ENCODE results near the gene CFAP61. TPM values are rescaled to one million over a fixed set of nuclear protein-coding genes. Genes with fewer than 3 reads are reported as not detected.

Gene CFAP61
- polyA plus RNA-seq, 1 of the 3 experiments (the other 2 are of a cell fraction): 0.26 TPM

DNA sequence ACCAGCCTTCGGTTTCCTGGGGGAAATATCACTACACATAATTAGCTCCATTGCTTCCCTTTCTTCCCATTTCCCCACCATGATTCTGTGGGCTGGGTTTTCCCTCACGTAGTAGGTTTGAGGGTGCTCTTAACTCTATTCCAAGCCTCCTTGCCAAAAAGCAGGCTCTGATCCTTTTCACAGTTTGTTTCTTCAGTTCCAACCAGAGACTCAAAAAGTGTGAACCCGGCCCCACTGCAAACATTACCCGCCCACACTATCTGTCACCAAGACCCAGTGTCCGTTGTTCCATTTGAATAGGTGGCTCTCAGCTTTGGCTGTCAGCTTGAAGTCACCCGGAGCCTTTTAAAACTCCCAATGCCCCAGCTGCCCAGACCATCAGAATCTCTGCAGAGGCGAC is 47.0 kb upstream of the CFAP61 start:
- no peak overlapping the region for H3K27ac ChIP-seq (ENCODE audit: low read depth in 2 of 2, low read length in 1 of 2)
- no peak overlapping the region for H3K4me2 ChIP-seq
- no peak overlapping the region for H3K9ac ChIP-seq
- POLR2A ChIA-PET: no interaction called here
- peaks cover under 1% of the 10 kb centered on the region for H3F3A ChIP-seq (replicated peaks; ENCODE audit: insufficient read depth)
- 93% methylated on average over 7 of the region's 7 CpGs for WGBS (ENCODE audit: low lambda C conversion rate)
- H4K20me1 ChIP-seq (ENCODE audit: insufficient read depth): no peaks in the 10 kb centered on the region
- no peak overlapping the region for H3K4me3 ChIP-seq (ENCODE audit: low read depth in 2 of 2, low read length in 1 of 2)
- no peaks in the 10 kb centered on the region for H3K9me2 ChIP-seq
- no peak overlapping the region for H2AFZ ChIP-seq (ENCODE audit: low read depth)
- no peak for DNase-seq
- peaks cover 2 to 12% of the 10 kb centered on the region in 2 experiments; a peak in 2 of 4 replicates for H3K4me1 ChIP-seq (ENCODE audit: control insufficient read depth in 1 of 2, insufficient read depth in 2 of 2, low read depth in 1 of 2, low read length in 1 of 2)
- peaks cover 0 to 3% of the 10 kb centered on the region in 2 experiments for H3K36me3 ChIP-seq (replicated peaks in 1 of 2; ENCODE audit: control insufficient read depth in 1 of 2, insufficient read depth in 2 of 2, low read length in 1 of 2)
- 0 out of 2 replicates have a peak, but pooled peaks cover 4% of the 10 kb centered on the region for H3K79me2 ChIP-seq (ENCODE audit: insufficient read depth)
- H3K9me3 ChIP-seq: no peaks in the 10 kb centered on the region
- CTCF ChIA-PET: interaction anchor here (1.0 to 1.3 kb wide), 3 partner anchors 10 to 11 kb away, joined by 3 read pairs; no protein-coding TSS in a partner anchor
- TF ChIP-seq ZBTB33 (IDR thresholded peaks at IDR 0.05; ENCODE audit: borderline replicate concordance, low read depth): no peak
- no peak for TF ChIP-seq ELF1 (IDR thresholded peaks at IDR 0.05)
- no peak for TF ChIP-seq FOSL2 (IDR thresholded peaks at IDR 0.05; ENCODE audit: borderline replicate concordance, low read depth)
- no peak for TF ChIP-seq NFIC (IDR thresholded peaks at IDR 0.05; ENCODE audit: borderline replicate concordance)
- no peak for TF ChIP-seq JUND (IDR thresholded peaks at IDR 0.05)
- H3K27me3 ChIP-seq (ENCODE audit: insufficient read depth): no peaks in the 10 kb centered on the region

GRCh38 chr20:20009784-20010253 is 42.5 kb upstream of the CFAP61 start:
- 95% methylated on average over 14 of the region's 14 CpGs for WGBS (ENCODE audit: low lambda C conversion rate)
- no peaks in the 10 kb centered on the region for H3K9me2 ChIP-seq
- H3K4me2 ChIP-seq: no peak overlapping the region
- H3F3A ChIP-seq (replicated peaks; ENCODE audit: insufficient read depth): peaks cover 7% of the 10 kb centered on the region
- H3K36me3 ChIP-seq (replicated peaks in 1 of 2; ENCODE audit: control insufficient read depth in 1 of 2, insufficient read depth in 2 of 2, low read length in 1 of 2): no peaks in the 10 kb centered on the region
- POLR2A ChIA-PET: no interaction called here
- no peak overlapping the region for H2AFZ ChIP-seq (ENCODE audit: low read depth)
- DNase-seq: no peak
- no peaks in the 10 kb centered on the region for H3K9me3 ChIP-seq
- no peak overlapping the region for H3K9ac ChIP-seq
- H3K27me3 ChIP-seq (ENCODE audit: insufficient read depth): no peaks in the 10 kb centered on the region
- H3K27ac ChIP-seq (ENCODE audit: low read depth in 2 of 2, low read length in 1 of 2): peak overlapping the region; percentile 11 to 45; a peak in 2 of 4 replicates
- H3K4me1 ChIP-seq (ENCODE audit: control insufficient read depth in 1 of 2, insufficient read depth in 2 of 2, low read depth in 1 of 2, low read length in 1 of 2): peaks cover 0 to 5% of the 10 kb centered on the region in 2 experiments; a peak in 3 of 4 replicates
- H3K4me3 ChIP-seq (ENCODE audit: low read depth in 2 of 2, low read length in 1 of 2): no peak overlapping the region
- H4K20me1 ChIP-seq (ENCODE audit: insufficient read depth): no peaks in the 10 kb centered on the region
- no peak for TF ChIP-seq RAD21 (IDR thresholded peaks at IDR 0.05; ENCODE audit: low read length)
- TF ChIP-seq, protein P1, sequence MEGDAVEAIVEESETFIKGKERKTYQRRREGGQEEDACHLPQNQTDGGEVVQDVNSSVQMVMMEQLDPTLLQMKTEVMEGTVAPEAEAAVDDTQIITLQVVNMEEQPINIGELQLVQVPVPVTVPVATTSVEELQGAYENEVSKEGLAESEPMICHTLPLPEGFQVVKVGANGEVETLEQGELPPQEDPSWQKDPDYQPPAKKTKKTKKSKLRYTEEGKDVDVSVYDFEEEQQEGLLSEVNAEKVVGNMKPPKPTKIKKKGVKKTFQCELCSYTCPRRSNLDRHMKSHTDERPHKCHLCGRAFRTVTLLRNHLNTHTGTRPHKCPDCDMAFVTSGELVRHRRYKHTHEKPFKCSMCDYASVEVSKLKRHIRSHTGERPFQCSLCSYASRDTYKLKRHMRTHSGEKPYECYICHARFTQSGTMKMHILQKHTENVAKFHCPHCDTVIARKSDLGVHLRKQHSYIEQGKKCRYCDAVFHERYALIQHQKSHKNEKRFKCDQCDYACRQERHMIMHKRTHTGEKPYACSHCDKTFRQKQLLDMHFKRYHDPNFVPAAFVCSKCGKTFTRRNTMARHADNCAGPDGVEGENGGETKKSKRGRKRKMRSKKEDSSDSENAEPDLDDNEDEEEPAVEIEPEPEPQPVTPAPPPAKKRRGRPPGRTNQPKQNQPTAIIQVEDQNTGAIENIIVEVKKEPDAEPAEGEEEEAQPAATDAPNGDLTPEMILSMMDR (IDR thresholded peaks at IDR 0.05): no peak
- H3K79me2 ChIP-seq (ENCODE audit: insufficient read depth): no peaks in the 10 kb centered on the region
- CTCF ChIA-PET: interaction anchor here (0.8 to 1.2 kb wide), 2 partner anchors 15 to 227 kb away, joined by 3 read pairs; no protein-coding TSS in a partner anchor
